AG04449 (cell line): ENCODE results near the gene OCSTAMP.

Source experiments
- CTCF ChIA-PET: fragments of 350-600 bp; formaldehyde crosslinking; extraction: SDS; loops from one replicate; lab custom pipeline; 2021; ENCODE audit warnings: antibody characterized with exemption; lab: Yijun Ruan, JAX
- POLR2A ChIA-PET: fragments of 400-600, 350-600 bp; formaldehyde crosslinking; extraction: SDS; loops from one replicate; lab custom pipeline; 2020; ENCODE audit warnings: antibody characterized with exemption, inconsistent platforms; lab: Yijun Ruan, JAX
- DNase-seq: peaks from one replicate; pipeline ENCODE4 v3.0.0-alpha.2; 2010; ENCODE audit warnings: low read depth, low spot score
- H3K4me3 ChIP-seq: 2 replicates; pipeline ENCODE4 v1.5.1; 2011; ENCODE audit warnings: low read depth, mild to moderate bottlenecking, control low read depth, low read length
- CTCF ChIP-seq: IDR thresholded peaks from one replicate; pipeline ENCODE4 v1.5.1; 2011; ENCODE audit warnings: mild to moderate bottlenecking, moderate library complexity, low read length, control low read depth, inconsistent platforms; ENCODE audit not compliant: insufficient read depth; ENCODE audit errors: missing control alignments

The OCSTAMP gene

GRCh38 chr20:46573788-46574584, 23.5 kb upstream of the OCSTAMP start:
- no peak for DNase-seq
- CTCF ChIA-PET: interaction anchor here (2.2 to 2.9 kb wide), 2 partner anchors 10 to 12 kb away, joined by 5 to 14 read pairs; no protein-coding TSS in a partner anchor
- no peak for TF ChIP-seq CTCF
- H3K4me3 ChIP-seq: no peak overlapping the region
- POLR2A ChIA-PET: no interaction called here

- POLR2A ChIA-PET: no interaction called here
Observed at GRCh38 chr20:46573234-46573633, 22.8 kb upstream of the OCSTAMP start.

GRCh38 chr20:46572790-46573189, 22.3 kb upstream of the OCSTAMP start:
- ChIA-PET CTCF (interaction anchor here (2.2 to 2.9 kb wide), 2 partner anchors 9 to 11 kb away, joined by 5 to 14 read pairs; no protein-coding TSS in a partner anchor), POLR2A (no interaction called here)
- no peak for TF ChIP-seq CTCF
- no peak for DNase-seq
- no peak overlapping the region for H3K4me3 ChIP-seq

More at GRCh38 chr20:46573234-46573633, 22.8 kb upstream of the OCSTAMP start:
- CTCF ChIA-PET: interaction anchor here (2.2 to 2.9 kb wide), 2 partner anchors 9 to 11 kb away, joined by 5 to 14 read pairs; no protein-coding TSS in a partner anchor
- H3K4me3 ChIP-seq: no peak overlapping the region
- TF ChIP-seq CTCF: no peak
- no peak for DNase-seq

- no peak for DNase-seq
- CTCF ChIA-PET: interaction anchor here (2.9 kb wide), 1 partner anchor 10 kb away, joined by 14 read pairs; no protein-coding TSS in a partner anchor
- H3K4me3 ChIP-seq: no peak overlapping the region
- POLR2A ChIA-PET: no interaction called here
- TF ChIP-seq CTCF: no peak
Observed at GRCh38 chr20:46572153-46572552, 21.7 kb upstream of the OCSTAMP start.

GRCh38 chr20:46571418-46571817, 21.0 kb upstream of the OCSTAMP start:
- POLR2A ChIA-PET: no interaction called here
- CTCF ChIA-PET: interaction anchor here (2.9 kb wide), 1 partner anchor 9 kb away, joined by 14 read pairs; no protein-coding TSS in a partner anchor
- DNase-seq: no peak
- no peak for TF ChIP-seq CTCF
- no peak overlapping the region for H3K4me3 ChIP-seq

GRCh38 chr20:46570956-46571355, 20.5 kb upstream of the OCSTAMP start:
- DNase-seq: no peak
- TF ChIP-seq CTCF: no peak
- POLR2A ChIA-PET: no interaction called here
- CTCF ChIA-PET: no interaction called here
- H3K4me3 ChIP-seq: no peak overlapping the region
